GM12865 (cell line): ENCODE results near the gene FOXP1.

Experiments used
- DNase-seq: peaks from one replicate; pipeline ENCODE4 v3.0.0; 2010; ENCODE audit warnings: low read depth
- H3K4me3 ChIP-seq: 2 replicates; pipeline ENCODE4 v1.5.1; 2011; ENCODE audit warnings: mild to moderate bottlenecking, low read depth, low read length, control low read depth
- TF ChIP-seq, protein P1 (sequence below): IDR thresholded peaks from 2 replicates; pipeline ENCODE4 v1.5.1; 2011; ENCODE audit warnings: low read length, control low read depth, low read depth, inconsistent platforms; ENCODE audit not compliant: insufficient read depth; ENCODE audit errors: missing control alignments

Gene FOXP1

GRCh38 chr3:71243229-71243628 lies 340.3 kb downstream of the FOXP1 start:
- H3K4me3 ChIP-seq: no peak overlapping the region
- DNase-seq: no peak
- TF ChIP-seq, protein P1, sequence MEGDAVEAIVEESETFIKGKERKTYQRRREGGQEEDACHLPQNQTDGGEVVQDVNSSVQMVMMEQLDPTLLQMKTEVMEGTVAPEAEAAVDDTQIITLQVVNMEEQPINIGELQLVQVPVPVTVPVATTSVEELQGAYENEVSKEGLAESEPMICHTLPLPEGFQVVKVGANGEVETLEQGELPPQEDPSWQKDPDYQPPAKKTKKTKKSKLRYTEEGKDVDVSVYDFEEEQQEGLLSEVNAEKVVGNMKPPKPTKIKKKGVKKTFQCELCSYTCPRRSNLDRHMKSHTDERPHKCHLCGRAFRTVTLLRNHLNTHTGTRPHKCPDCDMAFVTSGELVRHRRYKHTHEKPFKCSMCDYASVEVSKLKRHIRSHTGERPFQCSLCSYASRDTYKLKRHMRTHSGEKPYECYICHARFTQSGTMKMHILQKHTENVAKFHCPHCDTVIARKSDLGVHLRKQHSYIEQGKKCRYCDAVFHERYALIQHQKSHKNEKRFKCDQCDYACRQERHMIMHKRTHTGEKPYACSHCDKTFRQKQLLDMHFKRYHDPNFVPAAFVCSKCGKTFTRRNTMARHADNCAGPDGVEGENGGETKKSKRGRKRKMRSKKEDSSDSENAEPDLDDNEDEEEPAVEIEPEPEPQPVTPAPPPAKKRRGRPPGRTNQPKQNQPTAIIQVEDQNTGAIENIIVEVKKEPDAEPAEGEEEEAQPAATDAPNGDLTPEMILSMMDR: no peak

- TF ChIP-seq, protein P1: no peak
- H3K4me3 ChIP-seq: no peak overlapping the region
- no peak for DNase-seq
Measured at GRCh38 chr3:71241981-71242560, 341.5 kb downstream of the FOXP1 start.

GRCh38 chr3:71241246-71241901 lies 342.2 kb downstream of the FOXP1 start:
- DNase-seq: no peak
- TF ChIP-seq, protein P1: no peak

DNA sequence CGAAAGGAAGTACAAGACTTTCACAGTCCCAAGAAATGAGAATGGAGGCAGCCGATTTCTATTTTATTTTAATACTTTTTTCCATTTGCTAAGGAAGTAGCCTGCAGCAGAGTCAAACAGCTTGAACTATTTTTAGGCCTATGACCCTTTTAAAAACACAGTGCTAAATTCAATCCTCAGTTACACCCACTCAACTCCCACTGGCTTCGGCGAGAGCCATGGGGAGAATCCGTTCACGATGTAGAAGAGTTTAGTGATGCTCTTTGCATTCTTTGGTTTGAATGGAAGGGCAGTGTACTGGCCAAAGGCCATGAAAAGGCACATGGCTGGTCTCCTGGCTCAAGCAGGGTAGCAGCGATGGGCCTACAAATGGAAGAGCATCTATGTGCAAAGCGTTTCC lies 343.5 kb downstream of the FOXP1 start:
- H3K4me3 ChIP-seq: no peak overlapping the region
- TF ChIP-seq, protein P1: no peak
- no peak for DNase-seq

More at GRCh38 chr3:71241246-71241901, 342.2 kb downstream of the FOXP1 start:
- no peak overlapping the region for H3K4me3 ChIP-seq

DNA sequence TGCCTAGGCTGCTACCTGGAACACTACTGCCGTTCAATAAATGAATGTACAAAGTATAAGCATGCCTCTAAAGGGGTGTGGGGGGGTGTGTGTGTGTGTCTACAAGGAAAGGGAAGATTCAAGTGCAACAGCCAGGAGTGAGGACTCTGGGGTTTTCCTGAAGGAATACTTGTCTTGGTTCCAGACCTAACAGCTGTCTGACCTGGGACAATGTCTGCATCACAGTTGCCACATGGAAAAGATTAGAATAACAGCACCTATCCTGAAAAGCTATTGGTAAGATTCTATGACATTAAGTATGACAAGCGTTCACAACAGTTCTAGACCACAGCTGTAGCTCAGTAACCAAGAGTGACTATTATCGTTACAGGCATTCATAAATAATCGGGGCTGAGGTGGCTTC lies 345.2 kb downstream of the FOXP1 start:
- H3K4me3 ChIP-seq: no peak overlapping the region
- TF ChIP-seq, protein P1: no peak
- DNase-seq: no peak

DNA sequence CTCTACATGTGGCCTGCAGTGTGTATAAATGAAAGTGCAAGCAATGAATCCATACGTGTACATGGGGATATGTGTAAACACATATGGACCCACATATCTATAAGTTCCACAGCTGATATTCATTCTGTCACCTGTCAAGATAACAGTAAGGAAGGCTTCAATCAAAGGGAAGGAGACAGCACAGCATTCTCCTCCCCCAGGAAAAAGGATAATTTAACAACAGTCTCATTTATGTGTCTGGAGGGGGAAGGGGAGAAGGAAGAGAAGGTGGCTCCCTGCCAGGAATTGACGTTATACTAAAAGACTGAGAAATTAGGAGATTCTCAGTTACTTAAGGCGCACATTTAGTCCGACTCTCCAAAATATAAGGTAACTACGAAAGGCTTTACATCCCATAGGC lies 345.9 kb downstream of the FOXP1 start:
- no peak overlapping the region for H3K4me3 ChIP-seq
- TF ChIP-seq, protein P1: no peak
- no peak for DNase-seq

GRCh38 chr3:71235846-71236245 lies 347.7 kb downstream of the FOXP1 start:
- DNase-seq: no peak
- TF ChIP-seq, protein P1: no peak

More at GRCh38 chr3:71235846-71236245, 347.7 kb downstream of the FOXP1 start:
- H3K4me3 ChIP-seq: no peak overlapping the region
